MM.1S (cell line): ENCODE results near the gene HS6ST3.
"Not testable (repeated sequence)": the region's sequence is repeated elsewhere in the genome, so short reads cannot be mapped to it uniquely, and the experiment has no call there.

Experiments
- EZH2 ChIP-seq: fragments of 300-600 bp; sonication (generic); optimal IDR thresholded peaks from 2 replicates; pipeline ENCODE3; 2017; ENCODE audit warnings: low read depth, mild to moderate bottlenecking, antibody characterized with exemption, low read length, mixed read lengths
- EZH2phosphoT487 ChIP-seq: fragments of 300-600 bp; sonication (generic); IDR thresholded peaks from 2 replicates; pipeline ENCODE4 v1.6.1; 2018; ENCODE audit warnings: antibody characterized with exemption, low read length
- TF ChIP-seq, protein P1 (sequence below): fragments of 300-600 bp; sonication (generic); IDR thresholded peaks from 2 replicates; pipeline ENCODE4 v1.5.1; 2016; ENCODE audit warnings: antibody characterized with exemption, low read length, mixed read lengths

DNA sequence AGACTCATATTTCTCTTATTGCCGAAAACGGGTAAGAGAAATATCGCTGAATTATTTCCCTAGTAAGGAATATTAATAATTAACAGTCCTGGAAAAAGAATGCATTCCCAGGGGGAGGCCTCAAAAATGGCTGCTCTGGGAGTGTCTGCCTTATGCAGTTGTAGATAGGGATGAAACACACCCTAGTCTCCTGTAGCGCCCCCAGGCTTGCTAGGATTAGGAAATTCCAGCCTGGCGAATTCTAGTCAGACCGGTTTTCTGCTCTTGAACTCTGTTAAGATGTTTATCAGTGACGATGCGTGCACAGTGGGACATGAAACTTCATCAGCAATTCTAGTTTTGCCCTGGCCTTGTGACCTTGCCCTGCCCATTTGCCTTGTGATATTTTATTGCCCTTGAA, 18.2 kb downstream of the HS6ST3 start:
- TF ChIP-seq, protein P1, sequence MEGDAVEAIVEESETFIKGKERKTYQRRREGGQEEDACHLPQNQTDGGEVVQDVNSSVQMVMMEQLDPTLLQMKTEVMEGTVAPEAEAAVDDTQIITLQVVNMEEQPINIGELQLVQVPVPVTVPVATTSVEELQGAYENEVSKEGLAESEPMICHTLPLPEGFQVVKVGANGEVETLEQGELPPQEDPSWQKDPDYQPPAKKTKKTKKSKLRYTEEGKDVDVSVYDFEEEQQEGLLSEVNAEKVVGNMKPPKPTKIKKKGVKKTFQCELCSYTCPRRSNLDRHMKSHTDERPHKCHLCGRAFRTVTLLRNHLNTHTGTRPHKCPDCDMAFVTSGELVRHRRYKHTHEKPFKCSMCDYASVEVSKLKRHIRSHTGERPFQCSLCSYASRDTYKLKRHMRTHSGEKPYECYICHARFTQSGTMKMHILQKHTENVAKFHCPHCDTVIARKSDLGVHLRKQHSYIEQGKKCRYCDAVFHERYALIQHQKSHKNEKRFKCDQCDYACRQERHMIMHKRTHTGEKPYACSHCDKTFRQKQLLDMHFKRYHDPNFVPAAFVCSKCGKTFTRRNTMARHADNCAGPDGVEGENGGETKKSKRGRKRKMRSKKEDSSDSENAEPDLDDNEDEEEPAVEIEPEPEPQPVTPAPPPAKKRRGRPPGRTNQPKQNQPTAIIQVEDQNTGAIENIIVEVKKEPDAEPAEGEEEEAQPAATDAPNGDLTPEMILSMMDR: not testable (repeated sequence)
- TF ChIP-seq EZH2, EZH2phosphoT487: not testable (repeated sequence)
